HL-60/S4 treated with retinoic acid at 250 ng/mL for 4 days and 3 days (cell line): ENCODE results near the gene CCNQ.

Experiments
- in situ Hi-C: fragments of 300-500 bp; cut with MboI; formaldehyde crosslinking; loops from 2 replicates; pipeline ENCODE4 v1.7.0; 2022; ENCODE audit warnings: low sequenced_read_pairs

CCNQ gene

GRCh38 chrX:153599192-153600031 lies 473 bp upstream of the CCNQ start:
- in situ Hi-C loops: no loop called here

DNA sequence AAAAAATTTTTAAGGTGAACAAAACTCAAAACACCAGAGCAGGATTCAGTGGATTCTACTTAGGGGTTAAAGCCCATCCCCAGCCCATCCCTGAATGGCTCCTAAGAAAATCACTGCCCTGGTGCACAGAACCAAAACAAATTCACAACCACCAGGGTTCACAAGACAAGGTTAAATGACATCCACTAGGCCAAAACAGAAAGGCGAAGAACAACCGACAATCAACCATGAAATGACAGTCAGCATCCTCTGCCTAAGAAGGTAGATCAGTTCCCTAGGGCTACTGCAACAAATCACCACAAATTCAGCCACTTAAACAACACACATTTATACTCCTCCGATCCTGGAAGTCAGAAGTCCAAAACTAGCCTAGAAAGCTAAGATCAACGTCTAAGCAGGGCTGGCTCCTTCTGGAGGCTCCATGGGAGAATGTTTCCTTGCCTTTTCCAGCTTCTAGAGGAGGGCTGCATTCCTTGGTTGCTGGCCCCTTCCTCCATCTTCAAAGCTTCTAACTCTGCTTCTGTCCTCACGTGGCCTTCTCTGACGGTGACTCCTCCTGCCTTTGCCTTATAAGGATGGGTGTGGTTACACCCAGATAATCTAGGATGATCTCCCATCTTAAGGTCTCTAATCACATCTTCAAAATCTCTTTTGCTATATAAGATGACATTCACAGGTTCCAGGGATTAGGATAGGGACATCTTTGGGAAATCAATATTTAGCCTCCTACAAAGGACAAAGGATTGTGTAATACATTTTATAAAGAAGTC lies 1.8 kb downstream of the CCNQ start:
- in situ Hi-C loops: no loop called here

GRCh38 chrX:153595859-153596857 lies 2.8 kb downstream of the CCNQ start:
- in situ Hi-C loops: no loop called here

DNA sequence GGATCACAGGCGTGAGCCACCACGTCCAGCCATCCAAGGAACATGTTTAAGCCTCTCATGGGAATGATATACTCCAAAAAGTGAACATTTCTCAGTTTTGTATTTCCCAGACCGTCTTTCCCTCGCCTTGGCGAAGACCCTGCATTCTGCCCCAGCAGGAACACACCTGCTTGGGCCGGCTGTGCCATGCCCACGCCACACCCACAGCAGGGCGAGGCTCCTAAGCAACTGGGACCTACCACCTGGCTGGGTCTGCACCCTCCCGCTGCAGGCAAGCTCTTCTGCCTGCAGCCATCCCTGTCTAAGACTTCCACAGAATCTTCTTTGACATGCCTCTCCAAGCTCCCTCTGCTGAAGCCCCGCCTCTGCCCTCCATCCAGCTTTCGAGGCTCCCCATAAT lies 3.6 kb downstream of the CCNQ start:
- in situ Hi-C loops: no loop called here

DNA sequence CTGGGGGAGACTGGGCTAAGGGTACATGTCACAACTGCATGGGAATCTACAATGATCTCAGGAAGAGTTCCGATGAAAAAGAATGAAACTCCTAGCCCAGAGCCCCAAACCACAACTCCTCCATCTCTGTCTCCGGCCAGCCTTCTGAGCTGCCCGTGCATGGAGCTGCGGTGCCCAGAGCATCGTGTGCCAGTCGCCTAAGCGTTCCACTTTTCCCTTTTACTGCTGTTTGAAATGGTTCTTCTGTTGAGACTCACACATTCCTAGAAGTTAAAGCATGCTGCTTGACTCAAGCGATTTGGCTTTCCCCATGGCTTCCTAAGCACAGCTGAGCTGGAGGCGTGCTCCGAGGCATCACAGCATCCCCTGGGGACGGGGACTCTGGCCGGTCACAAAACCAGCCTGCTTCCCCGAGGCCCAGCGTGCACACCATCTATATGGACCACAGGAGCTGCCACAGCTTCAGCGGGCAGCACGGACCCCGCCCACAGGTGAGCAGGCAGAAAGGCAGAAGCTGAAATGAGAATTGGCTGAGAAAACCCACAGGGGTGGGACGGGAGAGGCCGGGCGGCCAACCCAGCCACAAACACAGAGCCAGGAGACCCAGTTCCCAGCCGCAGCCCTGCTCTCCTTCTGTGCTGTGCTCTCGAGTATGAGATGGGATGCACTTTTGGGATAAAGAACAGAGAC lies 5.0 kb downstream of the CCNQ start:
- in situ Hi-C loops: no loop called here

GRCh38 chrX:153592966-153593688 lies 5.8 kb downstream of the CCNQ start:
- in situ Hi-C loops: no loop called here

DNA sequence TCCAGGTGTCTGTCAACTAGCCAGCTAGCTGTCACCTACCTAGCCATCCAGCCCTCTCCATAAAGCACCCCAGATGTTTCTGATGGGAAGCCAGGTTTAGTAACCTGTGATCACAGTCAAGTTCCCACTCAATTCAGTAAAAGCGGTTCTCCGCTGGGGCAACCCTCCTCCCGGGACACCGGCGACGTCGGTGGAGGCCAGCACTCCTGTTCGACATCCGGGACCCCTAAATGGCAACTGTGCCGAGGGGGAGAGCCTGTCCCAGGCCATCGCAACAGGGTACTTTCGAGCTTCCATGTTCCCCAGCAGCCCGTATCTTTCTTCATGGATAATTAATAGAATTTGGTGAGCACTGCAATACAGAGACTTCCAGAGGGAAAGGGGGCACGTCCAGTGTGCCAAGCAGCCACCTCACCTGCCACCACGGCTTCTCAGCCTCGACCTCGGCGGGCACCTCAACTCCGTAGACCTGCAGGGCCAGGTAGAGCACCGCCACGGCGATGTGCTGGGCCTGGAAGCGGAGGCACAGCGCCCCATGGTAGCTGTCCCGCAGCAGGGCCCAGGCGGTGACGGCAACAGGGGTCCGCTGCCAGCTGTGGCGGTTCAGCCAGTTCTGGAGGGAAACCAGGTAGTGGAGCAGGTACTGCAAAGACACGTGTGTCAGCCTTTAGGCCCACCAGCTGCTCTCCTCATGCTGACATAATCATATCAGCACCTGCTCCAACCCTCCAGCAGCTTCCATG lies 6.7 kb downstream of the CCNQ start:
- in situ Hi-C loops: no loop called here

- in situ Hi-C loops: no loop called here
Measured at GRCh38 chrX:153590961-153591956, 7.7 kb downstream of the CCNQ start.

GRCh38 chrX:153588782-153589446 lies 10.0 kb downstream of the CCNQ start:
- in situ Hi-C loops: no loop called here

DNA sequence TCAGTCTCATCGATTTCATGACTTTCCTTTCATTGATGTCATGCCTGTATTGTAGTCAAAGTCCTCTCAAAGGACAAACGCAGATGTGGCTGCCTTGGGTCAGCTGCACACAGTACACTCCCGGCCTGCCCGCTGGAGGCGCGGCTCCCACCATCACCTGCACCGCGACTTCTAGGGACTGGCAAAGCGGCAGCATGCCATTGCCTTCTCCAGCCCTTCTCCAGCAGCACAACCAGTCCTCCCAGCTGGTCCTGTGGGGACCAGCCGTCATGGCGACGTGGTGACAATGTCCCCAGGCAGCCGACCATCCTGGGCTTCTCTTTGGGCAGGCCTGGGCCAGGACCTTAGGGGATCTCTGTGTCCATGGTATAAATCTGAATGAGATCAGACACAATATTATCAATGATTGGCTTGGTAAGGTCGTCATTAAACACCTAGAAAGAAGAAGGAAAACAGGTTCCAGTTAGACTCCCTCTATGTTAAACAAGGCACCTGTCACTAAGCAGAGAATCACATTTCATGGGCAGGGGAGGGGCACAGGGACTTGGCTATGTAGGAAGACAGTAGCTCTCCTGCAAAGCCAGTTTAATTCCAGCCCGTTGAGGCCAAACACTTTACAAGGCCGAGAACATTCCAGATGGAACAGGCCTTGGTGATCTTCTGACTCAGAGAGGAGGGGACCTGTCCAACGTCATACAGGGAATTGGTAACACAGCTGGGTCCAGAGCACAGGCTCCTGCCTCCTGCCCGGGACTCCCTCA lies 10.7 kb downstream of the CCNQ start:
- in situ Hi-C loops: no loop called here

- in situ Hi-C loops: no loop called here
Measured at GRCh38 chrX:153587342-153587741, 11.6 kb downstream of the CCNQ start.

- in situ Hi-C loops: no loop called here
Measured at GRCh38 chrX:153585827-153586226, 13.1 kb downstream of the CCNQ start.

GRCh38 chrX:153583433-153583832 lies 15.5 kb downstream of the CCNQ start:
- in situ Hi-C loops: no loop called here

- in situ Hi-C loops: no loop called here
Measured at GRCh38 chrX:153582896-153583295, 16.0 kb downstream of the CCNQ start.

DNA sequence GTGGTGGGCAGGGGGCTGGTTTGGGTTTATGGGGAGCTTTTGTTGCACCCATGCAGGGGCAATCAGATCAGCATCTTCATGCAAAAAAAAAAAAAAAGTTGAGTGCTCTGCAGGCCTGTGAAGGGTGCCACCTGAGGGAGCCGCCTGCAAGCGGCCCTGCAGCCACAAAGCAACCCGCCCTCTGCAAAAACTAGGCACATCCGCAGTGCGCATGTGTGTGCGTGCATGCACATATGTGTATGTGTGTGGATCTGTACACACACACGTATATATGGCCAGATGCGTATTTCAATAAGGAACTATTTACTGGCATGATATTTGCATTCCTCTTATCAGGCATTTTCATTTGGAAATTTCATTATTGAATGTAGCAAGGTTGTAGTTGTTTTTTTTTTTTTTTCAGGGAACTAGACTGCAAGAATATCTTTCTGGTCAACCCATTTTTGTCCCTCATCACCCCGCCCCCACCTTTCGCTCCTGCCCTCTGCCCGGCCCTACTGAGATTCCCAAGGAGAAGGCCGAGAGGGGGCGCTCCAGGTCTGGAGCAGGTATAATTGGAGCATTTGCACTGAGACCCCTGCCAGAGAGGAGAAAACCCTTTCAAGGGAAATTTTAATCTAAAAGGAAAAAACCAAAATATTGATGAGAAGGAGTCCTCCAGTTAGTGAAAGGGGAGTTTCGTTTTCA lies 18.1 kb downstream of the CCNQ start:
- in situ Hi-C loops: no loop called here

GRCh38 chrX:153578889-153579288 lies 20.1 kb downstream of the CCNQ start:
- in situ Hi-C loops: no loop called here
